ENCODE results near the gene TCF25. TPM values are rescaled to one million over a fixed set of nuclear protein-coding genes. Genes with fewer than 3 reads are reported as not detected.
"Not testable (repeated sequence)": the region's sequence is repeated elsewhere in the genome, so short reads cannot be mapped to it uniquely, and the experiment has no call there.

Gene TCF25
- polyA plus RNA-seq, 1 experiment = 156 TPM

- TF ChIP-seq CTCF (IDR thresholded peaks at IDR 0.05; ENCODE audit: low read depth, low read length) = no peak
- Histone ChIP-seq H3K9me3 (ENCODE audit: control insufficient read depth, insufficient read depth, low read length) (peaks cover 6% of the 10 kb centered on the region; the same call in 1 of the 2 replicates), H3K27me3 (ENCODE audit: control insufficient read depth, insufficient read depth, low read length) (no peaks in the 10 kb centered on the region), H3K27ac (ENCODE audit: low read depth, low read length) (no peak overlapping the region), H3K4me3 (ENCODE audit: low read depth, low read length) (no peak overlapping the region)
- POLR2A ChIA-PET = no interaction called here
- no peak for DNase-seq (ENCODE audit: low read depth, low spot score)
- CTCF ChIA-PET = no interaction called here
Observed at GRCh38 chr16:89934611-89935553, 61.5 kb downstream of the TCF25 start.

GRCh38 chr16:89935620-89936019, 62.2 kb downstream of the TCF25 start:
- H3K4me3 ChIP-seq (ENCODE audit: low read depth, low read length); DNase-seq (ENCODE audit: low read depth, low spot score); H3K27ac ChIP-seq (ENCODE audit: low read depth, low read length); H3K9me3 ChIP-seq (ENCODE audit: control insufficient read depth, insufficient read depth, low read length); H3K27me3 ChIP-seq (ENCODE audit: control insufficient read depth, insufficient read depth, low read length); POLR2A ChIA-PET; CTCF ChIA-PET: not testable (repeated sequence)

- H3K27ac ChIP-seq (ENCODE audit: low read depth, low read length) = no peak overlapping the region
- DNase-seq (ENCODE audit: low read depth, low spot score) = no peak
- no peaks in the 10 kb centered on the region for H3K27me3 ChIP-seq (ENCODE audit: control insufficient read depth, insufficient read depth, low read length)
- no peak overlapping the region for H3K4me3 ChIP-seq (ENCODE audit: low read depth, low read length)
- CTCF ChIA-PET = no interaction called here
- no peak for TF ChIP-seq CTCF (IDR thresholded peaks at IDR 0.05; ENCODE audit: low read depth, low read length)
- POLR2A ChIA-PET = no interaction called here
- H3K9me3 ChIP-seq (ENCODE audit: control insufficient read depth, insufficient read depth, low read length) = peaks cover 6% of the 10 kb centered on the region; the same call in 1 of the 2 replicates
Observed at GRCh38 chr16:89936034-89936433, 62.6 kb downstream of the TCF25 start.

GRCh38 chr16:89936508-89936907, 63.1 kb downstream of the TCF25 start:
- TF ChIP-seq CTCF (IDR thresholded peaks at IDR 0.05; ENCODE audit: low read depth, low read length) = no peak
- H3K9me3 ChIP-seq (ENCODE audit: control insufficient read depth, insufficient read depth, low read length) = peaks cover 6% of the 10 kb centered on the region; the same call in 1 of the 2 replicates
- ChIA-PET CTCF (interaction anchor here (1.0 kb wide), 1 partner anchor 11 kb away, joined by 4 read pairs; no protein-coding TSS in a partner anchor), POLR2A (no interaction called here)
- DNase-seq (ENCODE audit: low read depth, low spot score) = no peak
- H3K4me3 ChIP-seq (ENCODE audit: low read depth, low read length) = no peak overlapping the region
- no peak overlapping the region for H3K27ac ChIP-seq (ENCODE audit: low read depth, low read length)
- H3K27me3 ChIP-seq (ENCODE audit: control insufficient read depth, insufficient read depth, low read length) = no peaks in the 10 kb centered on the region

GRCh38 chr16:89936981-89937380, 63.6 kb downstream of the TCF25 start:
- Histone ChIP-seq H3K4me3 (ENCODE audit: low read depth, low read length) (no peak overlapping the region), H3K9me3 (ENCODE audit: control insufficient read depth, insufficient read depth, low read length) (peaks cover 6% of the 10 kb centered on the region; the same call in 1 of the 2 replicates), H3K27ac (ENCODE audit: low read depth, low read length) (no peak overlapping the region), H3K27me3 (ENCODE audit: control insufficient read depth, insufficient read depth, low read length) (no peaks in the 10 kb centered on the region)
- ChIA-PET CTCF (interaction anchor here (1.0 kb wide), 1 partner anchor 11 kb away, joined by 4 read pairs; no protein-coding TSS in a partner anchor), POLR2A (no interaction called here)
- no peak for TF ChIP-seq CTCF (IDR thresholded peaks at IDR 0.05; ENCODE audit: low read depth, low read length)
- DNase-seq (ENCODE audit: low read depth, low spot score) = no peak
